Adrenal gland (tissue), 12 donors: Measurements from ENCODE around the gene GPHN. TPM values are rescaled to one million over a fixed set of nuclear protein-coding genes. Genes with fewer than 3 reads are reported as not detected.

ENCODE experiments used
- DNase-seq, 7 donors: peaks; one replicate each; pipeline ENCODE4 v3.0.0-alpha.2; 2019 to 2020
- H3K27ac ChIP-seq, 5 donors: fragments of 200-600 bp; sonication (generic) in 4 of 5; 1 replicate in 3 of 5; 2 replicates in 2 of 5; pipeline versions ENCODE4 v1.5.1 to v1.8.0; 2016 to 2020; ENCODE audit warnings: mild to moderate bottlenecking in 1 of 5
- H3K27me3 ChIP-seq: fragments of 200-600 bp; 2 replicates; pipeline ENCODE4 v1.8.0; 2021
- H3K36me3 ChIP-seq, 2 donors: fragments of 200-600 bp; replicated peaks in 1 of 2; 1 replicate in 1 of 2; 2 replicates in 1 of 2; pipeline versions ENCODE4 v1.5.1 to v1.8.0; 2018 to 2022
- H3K4me1 ChIP-seq, 2 donors: fragments of 200-600 bp; replicated peaks in 1 of 2; 1 replicate in 1 of 2; 2 replicates in 1 of 2; pipeline versions ENCODE4 v1.5.1 to v1.8.0; 2018 to 2021
- H3K4me3 ChIP-seq, 4 donors: fragments of 200-600 bp; sonication (generic) in 3 of 4; one replicate each; pipeline ENCODE4 v1.5.1; 2016 to 2018
- H3K9me3 ChIP-seq, 3 donors: fragments of 200-600 bp; sonication (generic) in 1 of 3; replicated peaks in 1 of 3; 1 replicate in 2 of 3; 2 replicates in 1 of 3; pipeline versions ENCODE4 v1.5.1 to v1.8.0; 2016 to 2021
- POLR2A ChIP-seq, 2 donors: fragments of 450-650 bp; IDR thresholded peaks; one replicate each; pipeline ENCODE4 v1.6.1; 2017; ENCODE audit warnings: antibody characterized with exemption in 2 of 2, mild to moderate bottlenecking in 2 of 2, moderate library complexity in 1 of 2
- WGBS, 4 donors: extraction: QIAGEN DNeasy Blood & Tissue Kit in 2 of 4; methylation state at CpG; one replicate each; pipeline versions ENCODE4 v1.1.5 to v1.1.7; 2013 to 2017; 5-methylcytosine and 5-hydroxymethylcytosine counted together
- intact Hi-C, 2 donors: fragments of 100-400 bp; cut with DNase I; formaldehyde crosslinking; loops; one replicate each; pipeline versions ENCODE4 v1.14.1 to v1.15.0; 2022 to 2023
- polyA plus RNA-seq, 3 donors: library from polyadenylated mRNA; stranded (reverse); fragments of 200-250 nt in 2 of 3; fragments of 350-450 nt in 1 of 3; fragmentation: Illumina TruSeq in 1 of 3; extraction: RNeasy Lipid Tissue Mini Kit (QIAGEN cat#74804) in 1 of 3; gene quantifications; one replicate each; pipeline ENCODE4 v1.2.3, GENCODE V29; 2013 to 2014
- total RNA-seq, 9 donors: library from RNA; depleted of rRNA in 4 of 9; stranded (reverse); fragments of >200 nt in 4 of 9; fragments of 120-200 nt in 1 of 9; fragmentation: NEBNext Ultra II Directional in 1 of 9; extraction: Animal tissue kit (Norgen Biotek cat#: 25700) in 1 of 9; gene quantifications; one replicate each; pipeline versions ENCODE4 v1.1.0 to v1.2.4, GENCODE V29; 2013 to 2023
- TF ChIP-seq, protein P1 (sequence below), 6 experiments: fragments of 450-650 bp in 4 of 6; fragments of 200-600 bp in 2 of 6; sonication (generic) in 1 of 6; IDR thresholded peaks; 1 replicate in 5 of 6; 2 replicates in 1 of 6; pipeline versions ENCODE4 v1.5.1 to v1.8.0; 2016 to 2021; ENCODE audit warnings: antibody characterized with exemption in 6 of 6, mild to moderate bottlenecking in 2 of 6, moderate library complexity in 1 of 6
- donor health status: healthy with polysubstance abuse.
- donor health status: Bipolar disorder and iron deficiency.
- donor health status: DM: yes; HTN: yes; CAD: no.
- donor health status: DM: no; HTN: no; CAD: no.
- donor health status: DM: no; HTN: no; CAD: no.
- donor health status: DM: yes; HTN: yes; CAD: no.

Gene GPHN
- total and polyA plus RNA-seq, 12 donors: 12.5 to 41.0 (median 24.0) TPM

DNA sequence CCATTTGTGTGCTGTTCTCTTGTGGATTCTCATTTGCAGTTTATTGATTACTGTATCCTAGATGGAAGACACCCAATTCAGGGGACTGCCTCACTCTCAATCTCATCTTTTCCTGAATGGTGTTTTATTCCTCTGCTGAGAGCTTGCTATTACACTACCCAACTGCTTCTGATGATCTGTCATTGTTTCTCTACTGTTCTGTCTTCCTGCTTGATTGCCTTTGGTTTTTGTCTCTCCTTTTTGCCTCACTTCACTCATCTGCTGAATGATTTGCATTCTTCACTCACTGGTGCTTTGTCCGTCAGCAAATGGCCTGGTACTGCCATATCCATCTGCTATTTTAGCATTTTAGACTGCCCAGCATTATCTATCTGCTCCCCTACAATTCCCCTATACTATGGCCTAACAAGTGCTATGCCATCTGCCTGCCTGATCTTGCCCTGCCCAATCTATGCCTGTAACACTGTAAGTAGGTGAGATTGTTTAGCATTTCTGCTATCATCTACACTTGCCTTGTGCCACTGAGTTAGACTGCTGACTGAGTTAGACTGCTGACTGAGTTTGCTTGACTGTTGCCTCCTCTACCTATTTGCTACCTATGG is 335.1 kb downstream of the GPHN start:
- Histone ChIP-seq H3K4me1 (no peaks in the 10 kb centered on the region), H3K27ac (no peak overlapping the region), H3K36me3 (no peaks in the 10 kb centered on the region), H3K9me3 (no peaks in the 10 kb centered on the region), H3K27me3 (no peaks in the 10 kb centered on the region), H3K4me3 (no peak overlapping the region)
- TF ChIP-seq, protein P1, sequence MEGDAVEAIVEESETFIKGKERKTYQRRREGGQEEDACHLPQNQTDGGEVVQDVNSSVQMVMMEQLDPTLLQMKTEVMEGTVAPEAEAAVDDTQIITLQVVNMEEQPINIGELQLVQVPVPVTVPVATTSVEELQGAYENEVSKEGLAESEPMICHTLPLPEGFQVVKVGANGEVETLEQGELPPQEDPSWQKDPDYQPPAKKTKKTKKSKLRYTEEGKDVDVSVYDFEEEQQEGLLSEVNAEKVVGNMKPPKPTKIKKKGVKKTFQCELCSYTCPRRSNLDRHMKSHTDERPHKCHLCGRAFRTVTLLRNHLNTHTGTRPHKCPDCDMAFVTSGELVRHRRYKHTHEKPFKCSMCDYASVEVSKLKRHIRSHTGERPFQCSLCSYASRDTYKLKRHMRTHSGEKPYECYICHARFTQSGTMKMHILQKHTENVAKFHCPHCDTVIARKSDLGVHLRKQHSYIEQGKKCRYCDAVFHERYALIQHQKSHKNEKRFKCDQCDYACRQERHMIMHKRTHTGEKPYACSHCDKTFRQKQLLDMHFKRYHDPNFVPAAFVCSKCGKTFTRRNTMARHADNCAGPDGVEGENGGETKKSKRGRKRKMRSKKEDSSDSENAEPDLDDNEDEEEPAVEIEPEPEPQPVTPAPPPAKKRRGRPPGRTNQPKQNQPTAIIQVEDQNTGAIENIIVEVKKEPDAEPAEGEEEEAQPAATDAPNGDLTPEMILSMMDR (IDR thresholded peaks at IDR 0.05): no peak
- TF ChIP-seq POLR2A (IDR thresholded peaks at IDR 0.05): no peak
- no peak for DNase-seq
- intact Hi-C loops: no loop called here
- 83 to 100% (median 95%) methylated on average over 1 of the region's 1 CpG for WGBS, 4 donors

DNA sequence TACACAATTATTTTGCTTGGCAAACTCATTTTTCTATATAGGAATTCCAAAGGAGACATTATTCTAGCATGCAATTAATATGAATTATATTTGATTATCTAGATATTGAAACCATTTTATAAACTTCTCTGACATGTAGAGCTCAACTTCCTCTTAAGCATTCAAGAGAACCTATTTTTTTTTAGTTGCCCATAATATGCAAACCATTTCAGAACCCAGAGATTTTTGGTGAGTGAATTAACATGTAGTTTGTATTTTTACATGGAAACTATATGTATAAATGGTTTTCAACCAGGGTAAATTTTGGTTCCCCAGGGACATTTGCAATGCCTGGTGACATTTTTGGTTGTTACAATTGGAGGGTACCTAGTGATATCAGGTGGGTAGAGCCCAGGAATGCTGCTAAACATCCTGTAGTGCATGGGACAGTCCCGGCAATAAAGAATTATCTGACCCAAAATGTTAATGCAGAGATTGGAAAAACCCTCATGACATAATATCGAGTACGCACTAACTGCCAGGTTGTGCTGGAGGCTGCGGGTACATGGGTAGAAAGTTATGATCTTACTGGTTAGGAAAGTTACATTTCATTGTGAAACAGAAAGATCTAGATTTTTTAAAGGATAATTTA is 342.4 kb downstream of the GPHN start:
- Histone ChIP-seq H3K4me1 (no peaks in the 10 kb centered on the region), H3K9me3 (no peaks in the 10 kb centered on the region), H3K27ac (no peak overlapping the region), H3K36me3 (no peaks in the 10 kb centered on the region), H3K4me3 (no peak overlapping the region), H3K27me3 (no peaks in the 10 kb centered on the region)
- intact Hi-C loops: no loop called here
- TF ChIP-seq, protein P1 (IDR thresholded peaks at IDR 0.05): no peak
- TF ChIP-seq POLR2A (IDR thresholded peaks at IDR 0.05): no peak
- 93 to 99% (median 97%) methylated on average over 4 of the region's 4 CpGs for WGBS, 4 donors
- no peak for DNase-seq

DNA sequence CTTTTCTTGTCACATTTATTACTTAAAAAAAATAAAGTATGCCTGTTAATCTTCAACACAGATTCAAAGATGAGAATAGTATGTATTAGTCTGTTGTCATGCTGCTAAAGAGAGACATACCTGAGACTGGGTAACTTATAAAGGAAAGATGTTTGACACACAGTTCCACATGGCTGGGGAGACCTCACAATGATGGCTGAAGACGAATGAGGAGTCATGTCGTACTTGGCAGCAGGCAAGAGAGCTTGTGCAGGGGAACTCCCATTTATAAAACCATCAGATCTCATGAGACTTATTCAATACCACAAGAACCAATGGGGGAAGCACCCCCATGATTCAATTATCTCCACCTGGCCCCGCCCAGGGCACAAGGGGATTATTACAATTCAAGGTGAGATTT is 345.4 kb downstream of the GPHN start:
- 83 to 93% (median 91%) methylated on average over 3 of the region's 3 CpGs for WGBS, 4 donors
- intact Hi-C loops: no loop called here
- TF ChIP-seq, protein P1 (IDR thresholded peaks at IDR 0.05): no peak
- TF ChIP-seq POLR2A (IDR thresholded peaks at IDR 0.05): no peak

DNA sequence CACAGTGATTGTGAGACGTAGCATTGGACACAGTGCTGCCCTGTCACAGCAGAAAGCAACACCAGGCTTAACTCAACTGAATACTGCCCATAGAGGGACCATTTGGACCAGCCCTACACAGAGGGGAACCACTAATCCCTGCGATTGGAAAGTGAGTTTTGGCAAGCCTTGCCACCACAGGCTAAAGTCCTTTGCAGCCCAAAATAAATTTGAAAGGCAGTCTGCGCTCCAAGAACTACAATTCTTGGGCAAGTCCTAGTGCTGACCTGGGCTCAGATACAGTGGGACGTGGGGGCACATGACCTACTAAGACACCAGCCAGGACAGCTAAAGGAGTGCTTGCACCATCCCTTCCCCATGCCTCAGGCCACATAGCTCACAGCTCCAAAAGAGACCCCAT is 349.9 kb downstream of the GPHN start:
- no peak for DNase-seq
- intact Hi-C loops: no loop called here
- no peak for TF ChIP-seq POLR2A (IDR thresholded peaks at IDR 0.05)
- TF ChIP-seq, protein P1 (IDR thresholded peaks at IDR 0.05): no peak

More for the DNA sequence above, 345.4 kb downstream of the GPHN start:
- Histone ChIP-seq H3K27ac (no peak overlapping the region), H3K4me1 (no peaks in the 10 kb centered on the region), H3K36me3 (no peaks in the 10 kb centered on the region), H3K27me3 (no peaks in the 10 kb centered on the region), H3K9me3 (no peaks in the 10 kb centered on the region), H3K4me3 (no peak overlapping the region)
- DNase-seq: no peak

More for the DNA sequence above, 349.9 kb downstream of the GPHN start:
- no peaks in the 10 kb centered on the region for H3K27me3 ChIP-seq
- no peaks in the 10 kb centered on the region for H3K36me3 ChIP-seq
- 86 to 99% (median 97%) methylated on average over 3 to 4 of the region's 4 CpGs for WGBS, 4 donors
- H3K27ac ChIP-seq: no peak overlapping the region
- H3K4me1 ChIP-seq: no peaks in the 10 kb centered on the region
- no peaks in the 10 kb centered on the region for H3K9me3 ChIP-seq
- no peak overlapping the region for H3K4me3 ChIP-seq
